GM12865 (cell line): Measurements from ENCODE around the gene ZFPM1.

Experiments used
- DNase-seq: peaks from one replicate; pipeline ENCODE4 v3.0.0; 2010; ENCODE audit warnings: low read depth
- H3K4me3 ChIP-seq: 2 replicates; pipeline ENCODE4 v1.5.1; 2011; ENCODE audit warnings: mild to moderate bottlenecking, low read depth, low read length, control low read depth
- TF ChIP-seq, protein P1 (sequence below): IDR thresholded peaks from 2 replicates; pipeline ENCODE4 v1.5.1; 2011; ENCODE audit warnings: low read length, control low read depth, low read depth, inconsistent platforms; ENCODE audit not compliant: insufficient read depth; ENCODE audit errors: missing control alignments

The ZFPM1 gene

DNA sequence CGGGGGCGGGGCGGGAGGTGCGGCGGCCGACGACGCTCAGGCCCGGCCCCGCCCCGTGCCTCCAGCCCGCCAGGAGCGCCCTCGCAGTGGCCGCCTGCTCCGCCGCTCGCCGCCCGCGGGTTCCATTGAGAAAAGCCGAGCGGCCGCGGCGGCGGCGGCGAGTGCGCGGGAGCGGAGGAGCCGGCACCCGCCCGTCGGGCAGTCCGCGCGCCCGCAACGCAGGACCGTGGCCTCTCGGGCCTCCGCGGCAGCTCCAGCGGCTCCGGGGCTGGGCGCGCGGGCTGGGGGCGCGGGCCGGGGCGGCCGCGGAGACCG lies at the start of gene ZFPM1:
Gene ZFPM1 (plus strand): TSS at position 64 of the 315 bp plus-strand sequence. CDS start 359 bp downstream, outside the sequence.
- TF ChIP-seq, protein P1, sequence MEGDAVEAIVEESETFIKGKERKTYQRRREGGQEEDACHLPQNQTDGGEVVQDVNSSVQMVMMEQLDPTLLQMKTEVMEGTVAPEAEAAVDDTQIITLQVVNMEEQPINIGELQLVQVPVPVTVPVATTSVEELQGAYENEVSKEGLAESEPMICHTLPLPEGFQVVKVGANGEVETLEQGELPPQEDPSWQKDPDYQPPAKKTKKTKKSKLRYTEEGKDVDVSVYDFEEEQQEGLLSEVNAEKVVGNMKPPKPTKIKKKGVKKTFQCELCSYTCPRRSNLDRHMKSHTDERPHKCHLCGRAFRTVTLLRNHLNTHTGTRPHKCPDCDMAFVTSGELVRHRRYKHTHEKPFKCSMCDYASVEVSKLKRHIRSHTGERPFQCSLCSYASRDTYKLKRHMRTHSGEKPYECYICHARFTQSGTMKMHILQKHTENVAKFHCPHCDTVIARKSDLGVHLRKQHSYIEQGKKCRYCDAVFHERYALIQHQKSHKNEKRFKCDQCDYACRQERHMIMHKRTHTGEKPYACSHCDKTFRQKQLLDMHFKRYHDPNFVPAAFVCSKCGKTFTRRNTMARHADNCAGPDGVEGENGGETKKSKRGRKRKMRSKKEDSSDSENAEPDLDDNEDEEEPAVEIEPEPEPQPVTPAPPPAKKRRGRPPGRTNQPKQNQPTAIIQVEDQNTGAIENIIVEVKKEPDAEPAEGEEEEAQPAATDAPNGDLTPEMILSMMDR = no peak
- H3K4me3 ChIP-seq = peak within 1 kb of the TSS; percentile 66
- no peak for DNase-seq

DNA sequence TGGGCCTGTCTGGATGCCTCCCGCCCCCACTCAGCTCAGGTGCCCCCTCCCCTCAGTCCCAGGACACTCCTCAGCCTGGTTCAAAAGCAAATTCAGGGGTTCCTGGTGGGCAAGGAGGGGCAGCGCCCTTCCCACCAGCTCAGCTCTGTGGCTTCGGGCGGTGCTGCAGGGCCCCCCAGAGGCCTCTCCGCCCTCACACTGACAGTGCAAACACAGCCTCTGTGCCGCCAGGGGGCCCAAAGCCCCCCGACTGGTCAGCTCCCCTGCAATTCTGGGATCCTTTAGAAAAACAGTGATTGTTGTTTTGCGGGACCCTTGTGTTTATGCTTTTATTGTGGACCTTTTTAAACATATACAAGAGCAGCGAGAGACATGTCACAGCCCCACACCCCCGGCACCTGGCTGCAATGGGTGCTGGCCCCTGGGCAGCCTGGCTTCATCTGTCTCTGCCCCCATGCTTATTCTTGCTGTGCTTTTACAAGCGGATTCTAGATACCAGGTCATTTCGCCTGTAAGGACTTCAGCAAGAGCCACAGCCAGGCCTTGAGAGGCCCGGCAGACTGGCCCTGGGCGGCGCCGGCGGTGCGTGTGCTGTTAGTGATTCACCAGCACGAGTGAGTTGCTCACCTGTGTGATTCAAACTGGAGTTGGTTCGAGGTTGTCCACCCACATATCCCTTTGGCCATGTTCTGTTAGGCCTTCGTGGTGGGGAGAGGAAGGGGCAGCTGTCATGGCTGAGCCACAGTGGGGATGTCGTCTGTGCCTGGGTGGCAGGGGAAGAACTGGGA lies 49.1 kb upstream of the ZFPM1 start:
- H3K4me3 ChIP-seq = no peak overlapping the region
- TF ChIP-seq, protein P1 = no peak
- no peak for DNase-seq

DNA sequence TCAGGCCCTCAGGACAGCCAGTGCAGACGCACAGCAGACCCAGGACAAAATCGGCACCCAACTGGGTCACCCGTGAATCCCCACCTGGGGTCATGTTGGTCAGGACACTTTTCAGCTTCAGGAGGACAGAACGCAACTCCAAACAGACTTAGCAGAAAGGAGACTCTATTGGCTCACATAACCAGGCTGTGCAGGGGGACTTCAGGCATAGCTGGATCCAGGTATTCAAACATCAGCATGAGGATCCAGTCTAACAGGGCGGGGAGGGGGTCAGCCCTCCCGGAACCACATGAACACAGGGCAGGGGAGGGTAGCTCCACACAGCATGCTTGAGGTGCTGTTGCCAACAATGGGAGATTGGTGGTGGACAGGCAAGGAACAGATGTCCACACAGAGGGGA lies 48.3 kb upstream of the ZFPM1 start:
- DNase-seq = no peak
- TF ChIP-seq, protein P1 = no peak
- no peak overlapping the region for H3K4me3 ChIP-seq

DNA sequence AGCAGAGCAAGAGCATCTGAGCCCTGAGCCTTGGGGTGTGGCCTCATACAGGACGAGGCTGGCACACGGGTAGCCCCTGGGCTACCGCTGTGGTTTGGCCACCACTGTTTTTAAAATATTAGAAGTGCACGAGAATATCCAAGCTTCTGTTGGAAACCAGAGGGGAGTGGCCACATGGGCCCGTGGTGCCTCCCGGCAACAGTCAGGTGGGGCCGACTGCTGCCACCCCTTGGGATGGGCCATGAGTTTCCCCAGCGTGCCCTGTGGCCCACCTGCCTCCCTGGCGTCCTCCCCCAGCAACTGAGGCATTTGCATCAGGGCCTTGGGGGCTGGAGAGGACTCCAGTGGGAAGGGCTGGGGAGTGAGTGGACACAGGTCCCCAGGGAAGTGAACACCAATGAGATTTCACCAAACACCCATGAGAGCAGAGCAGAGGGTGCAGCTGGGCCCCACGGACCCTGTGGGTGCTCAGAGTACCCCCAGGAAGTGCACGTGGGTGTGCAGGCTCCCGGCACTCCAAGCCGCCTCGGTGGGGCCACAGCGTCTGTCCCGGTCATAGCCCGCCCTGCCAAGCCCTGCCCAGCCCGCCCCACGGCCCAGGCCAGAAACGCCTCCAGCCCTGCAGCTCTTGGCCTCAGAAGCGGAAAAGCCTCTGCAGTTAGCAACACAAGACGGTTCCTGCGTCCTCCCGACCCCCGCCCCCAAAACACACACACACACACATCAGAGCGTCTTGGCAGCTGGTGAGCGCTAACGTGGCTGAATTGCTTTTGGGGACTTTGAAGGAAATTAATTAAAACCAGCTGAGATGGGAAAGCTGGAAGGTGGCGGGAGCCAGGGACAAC lies 47.6 kb upstream of the ZFPM1 start:
- DNase-seq = no peak
- TF ChIP-seq, protein P1 = no peak
- no peak overlapping the region for H3K4me3 ChIP-seq

DNA sequence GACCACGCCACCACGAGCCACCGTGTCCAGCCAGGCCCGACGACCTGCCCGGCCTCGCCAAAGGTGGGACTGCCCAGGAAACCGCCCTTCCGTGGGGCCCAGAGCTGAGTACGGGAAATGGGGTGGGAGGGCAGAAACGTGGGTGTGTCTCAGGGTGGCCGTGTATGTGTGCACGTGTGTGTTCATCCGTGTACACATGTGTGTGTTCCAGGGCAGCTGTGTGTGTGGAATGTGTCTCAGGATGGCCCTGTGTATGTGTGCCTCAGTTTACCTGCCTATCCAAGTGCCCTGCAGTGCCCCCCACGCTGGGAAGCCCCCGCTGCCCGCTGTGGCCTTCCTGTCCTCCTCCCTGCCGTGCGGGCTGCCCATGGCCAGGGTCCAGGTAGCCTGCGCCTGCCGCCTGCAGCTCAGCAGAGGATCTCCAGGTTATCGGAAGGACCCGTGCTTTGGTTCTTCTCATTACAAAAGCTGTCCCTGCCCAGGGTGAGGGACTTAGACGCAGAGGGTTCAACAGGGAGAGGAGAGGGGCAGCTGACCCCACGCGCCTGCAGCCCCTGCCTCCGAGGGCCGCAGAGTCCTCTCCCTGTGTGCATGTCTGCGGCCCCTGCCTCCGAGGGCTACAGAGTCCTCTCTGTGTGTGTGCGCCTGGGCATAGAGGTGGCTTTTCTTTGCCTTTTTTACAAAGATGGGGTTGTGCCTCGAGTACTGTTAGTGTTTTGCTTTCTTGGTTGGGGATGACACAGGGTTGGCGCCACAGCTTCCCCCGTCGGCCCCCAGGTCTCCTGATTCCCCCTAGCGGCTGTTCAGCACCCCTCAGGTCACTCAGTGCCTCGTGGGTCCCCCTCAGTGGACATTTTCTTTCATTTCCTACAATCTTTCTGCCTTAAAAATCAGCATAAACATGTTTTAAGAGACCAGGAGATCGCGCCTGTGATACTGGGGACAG lies 46.7 kb upstream of the ZFPM1 start:
- TF ChIP-seq, protein P1 = no peak
- no peak for DNase-seq

DNA sequence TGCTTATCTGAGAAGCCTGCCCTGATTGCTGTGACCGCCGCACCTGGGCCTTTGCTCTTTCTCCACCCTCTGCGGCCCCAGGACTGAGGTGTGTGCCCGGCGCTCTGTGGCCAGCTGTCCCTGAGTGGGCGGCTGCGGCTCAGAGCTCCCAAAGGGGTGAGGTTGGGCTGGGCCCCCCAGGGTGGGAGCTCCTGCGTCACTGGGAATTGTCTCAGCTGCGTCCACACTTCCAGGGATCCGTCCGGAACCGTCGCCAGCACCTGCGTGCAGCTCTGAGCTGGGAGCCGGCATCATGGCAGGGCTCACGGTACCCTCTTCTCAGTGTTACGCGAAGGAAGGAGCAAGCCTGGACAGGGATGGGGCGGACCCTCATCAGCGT lies 46.0 kb upstream of the ZFPM1 start:
- no peak for DNase-seq
- no peak overlapping the region for H3K4me3 ChIP-seq
- TF ChIP-seq, protein P1 = no peak

More for the DNA sequence above, 46.7 kb upstream of the ZFPM1 start:
- no peak overlapping the region for H3K4me3 ChIP-seq
